Ishikawa (cell line): ENCODE measurements around the gene SLC39A5.

Experiments
- CEBPB ChIP-seq: IDR thresholded peaks from 2 replicates; pipeline ENCODE4 v1.6.1; 2012
- EP300 ChIP-seq: IDR thresholded peaks from 2 replicates; pipeline ENCODE4 v1.6.1; 2012; ENCODE audit warnings: borderline replicate concordance
- TCF12 ChIP-seq: IDR thresholded peaks from 2 replicates; pipeline ENCODE4 v1.6.1; 2012; ENCODE audit warnings: low read depth

- TF ChIP-seq TCF12, result no peak
- no peak for TF ChIP-seq EP300
- no peak for TF ChIP-seq CEBPB
Measured at GRCh38 chr12:56222531-56222895, 7.3 kb upstream of the SLC39A5 start.
